HG02870 (cell line): ENCODE results near the gene ADGRV1.
"Not testable (repeated sequence)": the region's sequence is repeated elsewhere in the genome, so short reads cannot be mapped to it uniquely, and the experiment has no call there.

ENCODE experiments used
- ATAC-seq: cut with Tn5 transposase; IDR thresholded peaks from one replicate; pipeline ENCODE4 v1.9.1; 2021; ENCODE audit warnings: mild to moderate bottlenecking, moderate library complexity; ENCODE audit not compliant: unreplicated experiment

Gene ADGRV1

DNA sequence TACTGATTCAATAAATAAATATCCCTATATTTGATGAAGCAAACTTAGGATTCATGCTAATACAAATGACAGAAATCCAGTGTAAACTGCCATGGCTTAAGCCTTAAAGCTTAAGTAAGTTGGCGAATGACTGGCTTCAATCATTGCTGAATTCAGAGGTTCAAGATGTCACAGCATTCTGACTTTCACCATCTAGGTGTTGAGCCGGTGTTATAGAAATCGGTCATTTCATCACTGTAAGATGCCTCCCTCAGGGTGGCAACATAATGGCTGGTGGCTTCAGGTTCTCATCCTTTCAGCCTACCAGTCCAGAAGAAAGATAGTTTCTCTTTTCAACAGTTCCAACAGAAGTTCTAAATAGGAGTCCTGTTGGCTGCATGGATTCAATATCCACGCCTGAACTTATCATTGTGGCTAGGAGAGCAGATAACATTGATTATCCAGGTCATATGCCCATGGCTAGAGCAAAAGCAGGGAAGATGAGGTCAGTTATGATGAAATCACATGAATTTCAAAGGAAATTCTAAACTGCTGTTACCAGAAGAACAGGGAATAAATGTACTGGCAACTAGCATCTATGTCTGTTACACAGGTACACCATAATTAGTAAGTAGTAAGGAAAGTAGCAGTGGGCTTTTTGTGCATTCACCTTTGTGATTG, 460.2 kb downstream of the ADGRV1 start:
- ATAC-seq = no peak

DNA sequence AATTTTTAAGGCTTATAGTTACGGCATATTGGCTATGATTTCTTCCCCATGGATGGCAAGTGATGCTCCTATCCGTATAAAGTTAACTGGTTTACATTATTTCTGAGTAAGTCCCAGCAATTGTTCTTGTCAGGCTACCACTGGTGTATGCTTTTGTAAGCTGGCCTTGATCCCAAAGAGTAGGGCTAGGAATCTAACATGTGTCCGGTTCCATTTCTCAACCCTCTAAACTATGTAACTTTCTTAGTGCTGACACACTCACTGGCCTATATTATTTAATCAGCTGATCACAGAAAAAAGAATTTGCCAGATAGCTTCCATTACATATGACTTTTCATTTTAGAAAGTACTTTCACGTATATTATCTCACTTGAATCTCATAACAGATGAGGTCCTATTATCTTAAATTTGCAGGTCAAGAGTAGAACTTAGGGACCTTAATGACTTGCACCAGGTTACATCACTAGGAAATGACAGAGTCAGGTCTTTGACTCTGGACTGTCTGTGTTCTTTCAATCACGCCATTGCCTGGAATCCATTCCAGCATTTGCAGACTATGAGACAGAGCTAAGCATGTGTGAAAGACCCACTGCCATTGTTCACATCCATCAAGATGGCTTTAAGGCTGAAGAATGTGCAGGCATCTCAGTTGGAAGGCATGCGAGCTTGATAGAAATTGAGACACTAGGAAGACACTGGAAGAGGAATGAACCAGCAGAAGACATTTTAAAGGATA, 461.6 kb downstream of the ADGRV1 start:
- ATAC-seq = no peak

DNA sequence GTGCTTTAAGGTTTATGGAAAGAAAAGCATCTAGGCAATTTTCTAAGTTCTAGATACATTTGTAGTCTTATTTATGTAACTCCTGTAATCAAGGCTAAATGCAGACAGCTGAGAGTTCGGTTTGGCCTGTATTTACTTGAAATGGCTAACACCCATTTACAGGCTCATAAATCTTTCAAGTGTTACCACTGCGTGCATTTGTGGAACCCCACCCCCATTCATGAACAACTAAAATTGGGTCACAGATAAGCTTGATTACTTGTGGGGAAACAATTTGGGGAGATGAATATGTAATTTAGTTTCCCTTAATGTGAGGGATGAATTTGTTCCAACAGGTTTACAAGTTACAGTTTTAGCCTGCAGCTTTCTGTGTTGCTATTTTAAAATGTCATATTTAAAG, 463.9 kb downstream of the ADGRV1 start:
- ATAC-seq = no peak

DNA sequence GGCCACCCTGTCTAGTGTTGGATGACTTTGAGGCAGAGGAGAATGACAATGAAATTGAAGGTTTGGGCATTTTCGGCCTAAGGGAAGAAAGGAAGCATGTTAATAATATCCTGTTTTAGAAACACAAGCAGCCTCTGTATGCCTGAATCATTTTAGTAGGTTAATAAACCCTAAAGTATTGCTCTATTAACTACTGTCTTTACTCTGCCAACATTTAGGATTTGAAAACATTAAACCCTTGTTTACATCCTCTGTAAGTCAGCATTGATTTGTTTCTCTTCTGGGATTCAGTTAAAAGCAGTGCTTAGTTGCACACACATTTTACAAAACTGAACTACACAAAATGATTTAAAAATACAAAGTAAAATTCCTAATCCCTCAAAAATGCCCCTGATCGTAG, 465.6 kb downstream of the ADGRV1 start:
- no peak for ATAC-seq

DNA sequence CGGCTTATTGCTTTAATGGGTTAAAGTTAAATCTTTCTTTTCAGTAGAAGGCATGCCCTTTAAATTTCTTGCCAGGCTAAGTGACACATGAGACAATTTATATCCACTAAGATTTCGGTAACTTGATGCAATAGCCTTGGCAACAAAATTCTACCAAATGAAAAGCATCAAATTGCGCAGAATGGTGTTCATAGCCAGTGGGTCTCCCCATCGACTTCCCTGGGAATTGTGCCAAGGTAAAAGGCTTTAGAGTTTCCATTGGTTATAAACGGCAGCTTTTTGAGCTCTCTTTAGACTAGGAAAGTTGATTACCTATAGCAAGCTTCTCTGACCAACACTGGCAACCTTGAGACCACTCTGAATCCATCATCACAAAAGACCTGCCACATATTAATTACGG, 466.1 kb downstream of the ADGRV1 start:
- ATAC-seq = no peak

DNA sequence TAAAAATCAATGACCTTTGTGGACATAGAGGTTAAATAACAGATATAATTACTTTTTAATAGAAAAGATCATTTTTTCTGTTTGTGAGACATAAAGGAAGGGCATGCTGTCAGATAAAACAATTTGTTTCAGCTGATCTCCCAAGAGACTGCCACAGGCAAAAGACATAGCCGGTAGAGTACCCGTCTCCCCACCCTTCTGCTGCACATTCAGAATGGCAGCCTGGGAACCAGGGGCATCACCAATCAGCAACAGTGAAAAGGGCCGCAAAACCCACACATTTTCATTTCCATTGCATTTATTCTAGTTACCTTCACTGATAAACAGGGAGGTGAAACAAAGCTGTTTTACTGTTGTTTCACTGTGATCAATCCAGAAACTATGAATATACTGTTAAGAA, 466.9 kb downstream of the ADGRV1 start:
- ATAC-seq = no peak

DNA sequence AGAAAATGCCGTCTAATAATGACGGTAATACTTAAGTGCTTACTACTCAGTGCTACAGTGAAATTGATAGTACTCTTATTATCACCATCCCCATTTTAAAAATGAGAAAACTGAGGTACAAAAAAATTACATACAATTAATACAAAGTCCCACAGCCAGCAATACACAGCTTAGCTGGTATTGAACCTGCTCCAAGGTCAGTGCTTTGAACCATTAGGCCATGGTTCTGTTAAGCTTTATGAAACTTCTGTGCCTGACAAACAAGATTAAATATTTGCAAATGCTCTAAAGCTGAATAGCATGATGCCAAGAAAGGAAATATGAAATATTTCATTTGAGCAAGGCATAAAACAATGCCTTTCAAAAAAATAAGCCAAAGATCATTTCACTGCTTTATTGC, 467.4 kb downstream of the ADGRV1 start:
- no peak for ATAC-seq

DNA sequence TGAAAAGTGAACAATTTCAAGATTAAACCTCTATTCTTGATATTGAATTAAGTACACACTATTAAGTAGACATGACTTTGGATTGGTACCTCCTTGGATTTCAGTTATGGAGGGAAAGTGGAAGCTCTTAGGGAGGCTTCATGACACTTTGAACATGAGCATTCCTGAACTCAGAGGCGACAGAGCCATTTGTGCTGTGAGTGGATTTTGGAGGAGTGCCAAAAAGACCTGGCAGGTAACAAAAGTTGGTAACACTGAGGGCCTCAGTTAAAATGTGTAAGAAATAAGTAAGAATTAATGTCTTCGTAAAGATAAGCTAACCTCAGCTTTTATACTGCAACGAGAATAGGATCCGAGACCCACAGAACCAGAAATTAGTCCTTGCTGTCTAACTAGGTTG, 467.9 kb downstream of the ADGRV1 start:
- ATAC-seq = no peak

DNA sequence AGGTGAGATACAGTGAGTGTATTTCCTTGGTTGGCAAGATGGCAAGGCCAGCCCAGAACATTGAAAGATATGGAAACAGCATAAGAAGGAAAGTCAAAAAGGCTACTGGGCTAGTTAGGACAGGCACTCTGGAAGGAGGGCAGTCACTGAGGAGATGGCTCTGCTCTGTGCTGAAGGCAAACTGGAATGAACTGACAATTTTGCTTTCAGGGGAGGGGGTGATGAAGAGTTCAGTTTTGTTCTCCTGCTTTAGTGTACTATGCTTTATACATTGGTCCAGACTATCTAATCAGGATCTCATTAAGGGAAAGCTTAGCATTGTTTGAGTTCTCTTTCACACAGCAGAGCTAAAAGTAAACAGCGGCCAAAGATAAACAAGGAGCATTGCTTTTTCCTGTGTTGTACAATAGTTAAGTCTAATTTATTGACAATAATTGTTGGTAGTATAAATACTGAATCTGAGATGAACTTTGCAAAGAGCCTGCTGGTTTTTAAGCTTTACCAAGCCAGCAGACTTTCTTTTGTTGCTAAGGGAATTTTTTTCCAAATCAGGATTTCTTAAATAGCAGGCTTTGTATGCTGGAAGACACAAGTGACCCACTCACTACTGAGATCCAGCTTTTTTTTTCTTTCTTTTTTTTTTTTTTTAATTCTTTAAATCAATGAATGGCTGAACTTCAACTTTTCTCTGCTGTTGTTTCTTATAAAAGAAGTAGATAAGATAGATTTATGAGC, 469.0 kb downstream of the ADGRV1 start:
- ATAC-seq = no peak

DNA sequence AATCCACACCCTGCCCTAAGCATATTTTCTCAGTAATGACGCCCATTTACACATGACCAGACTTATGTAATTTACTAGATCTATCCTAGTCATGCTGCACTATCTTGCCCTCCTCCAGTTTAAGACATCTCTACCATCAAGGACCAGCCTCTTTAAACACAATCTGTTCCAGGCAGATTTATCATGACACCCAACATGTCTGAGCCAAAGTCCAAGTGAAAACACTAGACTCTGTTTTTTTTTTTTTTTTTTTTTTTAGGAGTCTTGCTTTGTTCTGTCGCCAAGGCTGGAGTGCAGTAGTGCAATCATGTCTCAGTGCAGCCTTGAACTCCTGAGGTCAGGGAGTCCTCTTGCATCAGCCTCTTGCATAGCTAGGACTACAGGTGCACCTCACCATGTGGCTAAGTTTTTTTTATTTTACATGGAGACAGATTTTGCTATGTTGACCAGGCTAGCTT, 469.9 kb downstream of the ADGRV1 start:
- no peak for ATAC-seq

DNA sequence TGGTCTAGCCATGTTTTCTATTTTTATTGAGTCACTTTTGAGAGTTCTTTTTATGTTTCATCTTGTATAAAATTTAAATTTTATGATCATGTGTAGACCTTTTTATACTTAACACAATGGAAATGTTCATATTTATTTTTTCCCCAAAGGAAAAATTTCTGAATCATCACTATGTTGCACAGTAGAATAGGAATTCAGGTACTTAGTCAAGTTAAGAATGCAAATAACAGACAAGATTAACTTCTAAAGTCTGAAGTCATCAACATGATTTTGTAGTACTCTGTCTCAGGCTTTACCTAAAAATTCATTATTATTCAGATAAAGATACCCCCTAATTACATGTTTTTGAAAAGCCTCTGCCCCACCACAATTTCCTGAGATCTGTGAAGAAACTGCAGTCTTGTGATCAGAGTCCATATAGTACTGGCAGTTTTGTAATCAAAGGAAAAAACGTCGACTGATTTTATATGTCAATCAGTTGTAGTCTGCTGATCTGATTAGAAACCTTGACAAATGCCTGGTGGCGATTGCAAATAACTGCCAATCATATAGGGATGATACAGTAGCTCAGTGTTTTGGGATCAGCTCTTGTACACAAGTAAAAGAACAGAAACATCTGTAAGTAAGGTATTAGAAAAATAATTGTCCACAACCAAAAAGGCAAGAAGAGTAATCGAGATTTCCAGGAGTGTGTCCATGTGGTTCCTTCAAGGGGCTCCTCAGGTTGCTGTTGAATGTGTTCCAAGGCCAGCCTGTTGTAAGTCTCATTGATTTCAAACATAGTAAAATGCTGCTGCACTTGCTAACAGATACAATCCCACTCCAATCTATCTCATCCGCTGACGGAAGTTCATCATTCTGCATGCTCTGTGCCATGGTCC, 472.2 kb downstream of the ADGRV1 start:
- no peak for ATAC-seq

DNA sequence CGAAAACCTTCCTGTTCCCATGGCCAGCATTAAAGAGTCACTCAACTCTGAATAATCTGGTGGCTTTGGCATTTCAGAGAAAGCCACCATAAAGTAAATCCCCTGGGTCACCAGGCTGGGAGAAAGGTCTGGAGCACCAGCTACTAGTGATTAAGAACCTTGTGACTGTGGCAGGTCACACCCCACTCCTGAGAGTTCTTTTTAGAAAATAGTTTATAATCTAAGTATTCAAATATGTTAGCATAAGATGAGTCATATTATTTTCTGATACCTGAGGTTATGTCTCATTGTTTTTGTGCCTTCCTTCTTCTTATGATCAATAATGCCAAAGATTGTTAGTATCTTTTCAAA, 472.8 kb downstream of the ADGRV1 start:
- no peak for ATAC-seq

DNA sequence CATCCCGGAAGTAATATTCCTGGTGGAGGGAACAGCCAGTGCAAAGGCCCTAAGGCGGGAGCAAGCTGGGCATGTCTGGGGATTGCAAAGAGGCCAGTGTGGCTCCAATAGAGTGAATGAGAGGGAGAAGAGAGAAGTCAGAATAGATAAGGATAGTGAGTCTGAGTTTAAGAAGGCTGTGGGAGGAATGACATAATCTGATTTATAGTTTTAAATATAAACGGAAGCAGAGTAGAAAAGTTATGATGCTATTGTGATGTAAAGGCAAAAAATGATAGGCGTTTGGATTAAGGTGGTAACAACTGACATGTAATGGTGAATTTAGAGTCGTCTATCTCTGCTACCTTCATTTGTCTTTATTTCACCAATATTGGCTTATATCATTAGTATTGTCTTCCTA, 473.5 kb downstream of the ADGRV1 start:
- no peak for ATAC-seq

DNA sequence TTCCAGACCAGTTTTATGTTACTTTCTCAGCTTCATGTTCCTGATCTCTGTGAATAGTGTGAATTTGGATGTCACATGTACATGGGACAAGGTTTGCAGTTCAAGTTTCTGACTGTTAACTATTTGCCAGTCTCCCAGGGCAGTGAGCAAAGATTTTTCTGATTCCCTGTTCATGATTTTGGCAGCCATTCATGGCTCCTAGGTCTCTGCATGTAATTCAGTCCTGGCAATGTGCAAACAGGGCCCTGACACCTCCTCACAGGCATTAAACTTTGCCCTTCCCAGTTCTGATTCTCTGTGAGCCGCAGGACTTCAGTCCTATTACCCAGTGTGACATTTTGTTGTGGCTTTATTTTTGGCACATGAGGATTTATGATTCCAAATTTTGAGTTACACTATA, 474.8 kb downstream of the ADGRV1 start:
- no peak for ATAC-seq

DNA sequence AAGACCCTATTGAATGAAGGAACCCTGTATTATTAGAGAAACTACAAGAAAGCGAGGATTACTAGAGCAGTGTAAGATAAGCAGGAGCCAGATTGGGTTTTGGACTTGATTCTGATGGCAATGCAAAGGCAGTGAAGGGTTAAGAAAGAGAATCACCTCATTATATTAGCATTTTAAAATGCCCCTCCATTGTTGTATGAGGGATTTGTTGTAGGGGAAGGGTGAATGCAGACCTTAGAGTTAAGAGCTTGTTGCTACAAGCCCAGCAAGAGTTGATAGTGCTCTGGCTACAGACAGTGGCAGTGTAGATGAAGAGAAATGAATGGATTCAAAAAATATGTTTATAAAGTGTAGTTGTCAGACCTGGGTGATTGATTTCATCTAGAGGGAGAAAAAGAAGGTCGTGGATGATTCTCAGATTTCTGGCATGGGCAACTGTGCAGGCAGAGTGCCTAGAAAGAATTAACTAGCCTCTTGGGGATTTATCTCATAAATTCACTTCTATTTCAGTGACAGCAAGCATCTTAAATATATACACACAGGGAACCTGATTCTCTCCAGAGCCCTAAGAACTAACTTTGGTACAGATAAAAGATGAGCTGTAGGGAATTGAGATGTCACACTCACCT, 479.7 kb downstream of the ADGRV1 start:
- ATAC-seq = no peak

DNA sequence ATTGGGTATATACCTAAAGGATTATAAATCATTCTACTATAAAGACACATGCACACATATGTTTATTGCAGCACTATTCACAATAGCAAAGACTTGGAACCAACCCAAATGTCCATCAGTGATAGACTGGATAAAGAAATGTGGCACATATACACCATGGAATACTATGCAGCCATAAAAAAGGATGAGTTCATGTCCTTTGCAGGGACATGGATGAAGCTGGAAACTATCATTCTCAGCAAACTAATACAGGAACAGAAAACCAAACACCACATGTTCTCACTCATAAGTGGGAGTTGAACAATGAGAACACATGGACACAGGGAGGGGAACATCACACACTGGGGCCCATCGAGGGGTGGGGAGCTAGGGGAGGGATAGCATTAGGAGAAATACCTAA, 482.5 kb downstream of the ADGRV1 start:
- ATAC-seq = not testable (repeated sequence)

DNA sequence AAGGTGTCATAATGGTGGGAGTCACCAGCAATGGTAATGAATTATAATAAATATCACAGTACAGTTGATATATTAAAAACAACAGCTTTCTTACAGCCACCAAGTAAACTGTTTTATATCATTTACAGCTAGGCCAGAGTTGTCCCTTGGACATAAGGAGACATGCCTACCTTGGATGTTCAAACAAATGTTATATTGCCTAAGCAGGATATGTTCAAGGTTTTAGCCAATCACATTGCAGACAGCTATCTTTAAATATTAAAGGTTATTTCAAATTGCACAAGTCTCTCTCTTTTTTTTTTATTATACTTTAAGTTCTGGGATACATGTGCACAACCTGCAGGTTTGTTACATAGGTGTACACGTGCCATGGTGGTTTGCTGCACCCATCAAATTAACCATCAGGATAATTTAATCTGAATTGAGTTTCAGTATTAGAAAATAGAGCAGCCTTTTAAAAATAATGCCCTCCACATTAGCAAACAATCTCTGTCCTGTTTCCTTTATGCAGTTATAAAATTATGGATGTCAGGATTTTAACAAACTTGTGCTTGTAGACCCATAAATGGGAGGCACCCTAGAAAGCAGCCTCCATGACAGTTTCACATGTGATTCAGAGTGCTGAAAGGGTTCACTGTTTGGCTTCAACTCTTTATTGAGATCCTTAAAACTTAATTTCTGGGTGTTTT, 483.8 kb downstream of the ADGRV1 start:
- ATAC-seq = no peak

DNA sequence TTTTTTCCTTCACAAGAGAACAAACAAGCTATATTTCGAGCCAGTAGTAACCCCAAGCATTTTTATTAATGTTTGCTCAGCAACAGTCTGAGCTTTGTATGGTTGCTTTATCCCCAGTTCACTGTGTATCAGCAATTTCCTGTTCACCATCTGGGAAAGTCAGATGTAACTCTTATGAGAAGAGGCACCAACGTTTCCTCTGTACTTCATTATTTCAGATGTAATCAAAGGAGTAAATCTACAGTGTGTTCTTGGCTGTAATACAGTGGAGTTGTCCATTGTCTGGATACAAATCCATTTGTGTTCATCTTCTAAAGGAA, 484.3 kb downstream of the ADGRV1 start:
- no peak for ATAC-seq

DNA sequence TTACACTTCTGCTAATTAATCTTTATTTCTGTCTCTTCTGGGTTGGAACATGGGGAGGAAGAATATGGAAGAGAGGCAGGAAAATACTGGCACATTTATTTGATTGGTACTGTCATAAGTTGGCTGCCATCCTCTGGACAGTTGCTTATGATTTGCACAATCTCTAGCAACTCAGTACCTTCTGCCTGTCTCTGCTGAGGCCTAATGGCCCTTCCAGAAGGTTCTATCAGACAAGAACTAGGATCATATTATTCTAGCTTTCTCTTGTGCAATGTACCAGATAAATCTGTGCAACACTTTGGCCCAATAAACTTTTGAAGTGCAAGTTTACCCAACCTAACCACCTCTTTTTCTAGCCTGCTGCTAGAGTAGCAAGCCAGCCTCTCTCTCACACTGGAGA, 489.5 kb downstream of the ADGRV1 start:
- no peak for ATAC-seq

DNA sequence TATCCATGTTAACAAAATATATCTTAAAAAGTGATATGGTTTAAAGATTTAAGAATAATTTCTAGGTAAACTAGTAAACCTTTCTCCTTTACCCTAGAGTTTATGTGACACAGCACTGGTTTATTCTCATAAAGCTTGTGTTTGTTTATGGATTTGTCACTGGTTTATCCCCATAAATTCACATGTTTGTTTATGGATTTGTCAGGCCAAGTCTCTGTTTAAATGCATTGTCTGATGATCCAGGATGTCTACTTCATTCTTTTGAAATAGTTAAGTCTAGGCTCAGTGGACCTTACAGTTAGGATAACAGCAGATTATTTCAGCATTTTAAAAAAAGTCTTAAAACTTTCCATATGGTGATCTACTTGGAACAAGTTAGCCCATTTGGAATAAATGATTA, 490.5 kb downstream of the ADGRV1 start:
- ATAC-seq = no peak
